B cell (primary cell): ENCODE measurements around the gene TNNT1.

Source experiments
- CTCF ChIP-seq: fragments of 200-600 bp; IDR thresholded peaks from one replicate; pipeline ENCODE4 v1.8.0; 2022; ENCODE audit warnings: antibody characterized with exemption, mild to moderate bottlenecking
- EZH2 ChIP-seq: IDR thresholded peaks from 2 replicates; pipeline ENCODE4 v1.6.1; 2012; ENCODE audit warnings: borderline replicate concordance, low read depth, mild to moderate bottlenecking, moderate library complexity, low read length; ENCODE audit not compliant: insufficient read depth, poor library complexity, severe bottlenecking

GRCh38 chr19:55153652-55154264, 4.8 kb upstream of the TNNT1 start:
- no peak for TF ChIP-seq CTCF
- no peak for TF ChIP-seq EZH2
